A549 (cell line): ENCODE measurements around the gene MYO18B. TPM values are rescaled to one million over a fixed set of nuclear protein-coding genes. Genes with fewer than 3 reads are reported as not detected.

Experiments
- ATAC-seq, 2 experiments: fragments of 200-7000 bp in 1 of 2; fragments of >200 bp in 1 of 2; cut with Nextera tagmentation in 1 of 2; cut with Tn5 transposase in 1 of 2; 3 replicates each; pipeline versions ENCODE4 v1.8.0 to v1.9.1; 2018 to 2020; ENCODE audit warnings: mild to moderate bottlenecking in 1 of 2, moderate library complexity in 1 of 2
- CTCF ChIA-PET: fragments of 300-600 bp; sonication (Branson Sonifier 250); formaldehyde crosslinking; extraction: SDS; loops from one replicate; lab custom pipeline; 2021; ENCODE audit warnings: antibody characterized with exemption, inconsistent platforms; lab: Yijun Ruan, JAX
- POLR2A ChIA-PET: fragments of 350-600 bp; formaldehyde crosslinking; extraction: SDS; loops from one replicate; lab custom pipeline; 2021; ENCODE audit warnings: antibody characterized with exemption, inconsistent platforms; lab: Yijun Ruan, JAX
- DNase-seq, 2 experiments: peaks; one replicate each; pipeline versions ENCODE4 v3.0.0 to v3.0.0-alpha.2; 2011 to 2016; ENCODE audit warnings: low read depth in 1 of 2, low spot score in 1 of 2
- FAIRE-seq: peaks from 2 replicates; lab custom pipeline; 2011; peaks lifted over from hg19 to GRCh38; lab: Jason Lieb, UNC
- H3K27ac ChIP-seq, 2 experiments: fragments of >200 bp; sonication (Bioruptor Twin); formaldehyde crosslinking; 3 replicates each; pipeline ENCODE4 v1.5.1; 2016 to 2017
- H3K4me1 ChIP-seq: fragments of >200 bp; sonication (Bioruptor Twin); formaldehyde crosslinking; 3 replicates; pipeline ENCODE4 v1.6.1; 2016
- H3K4me2 ChIP-seq: fragments of >200 bp; sonication (Bioruptor Twin); formaldehyde crosslinking; 3 replicates; pipeline ENCODE4 v1.6.1; 2016
- H3K4me3 ChIP-seq: fragments of >200 bp; sonication (Bioruptor Twin); formaldehyde crosslinking; 3 replicates; pipeline ENCODE4 v1.5.1; 2016
- H3K9me3 ChIP-seq: fragments of >200 bp; sonication (Bioruptor Twin); formaldehyde crosslinking; 3 replicates; pipeline ENCODE4 v1.6.1; 2016
- CBX8 ChIP-seq: fragments of 200-600 bp; sonication (generic); IDR thresholded peaks from 2 replicates; pipeline ENCODE4 v1.6.1; 2016
- CEBPB ChIP-seq, 2 experiments: fragments of >200 bp in 1 of 2; sonication (Bioruptor Twin) in 1 of 2; formaldehyde crosslinking in 1 of 2; IDR thresholded peaks; 2 replicates each; pipeline ENCODE4 v1.6.1; 2012 to 2016
- EHMT2 ChIP-seq: fragments of 200-600 bp; sonication (generic); IDR thresholded peaks from 2 replicates; pipeline ENCODE4 v1.6.1; 2016; ENCODE audit warnings: antibody characterized with exemption, low read depth, mild to moderate bottlenecking, moderate library complexity
- ELK1 ChIP-seq: fragments of 150-350 bp; IDR thresholded peaks from 2 replicates; pipeline ENCODE4 v1.6.1; 2014; ENCODE audit warnings: low read depth, mild to moderate bottlenecking, low read length
- ESRRA ChIP-seq: fragments of 150-350 bp; IDR thresholded peaks from 2 replicates; pipeline ENCODE4 v1.6.1; 2014; ENCODE audit warnings: mild to moderate bottlenecking, low read length, borderline replicate concordance
- HMGXB4 ChIP-seq: fragments of 250-450 bp; sonication (Bioruptor Pico); IDR thresholded peaks from 2 replicates; pipeline ENCODE4 v1.5.0; 2021; ENCODE audit warnings: mild to moderate bottlenecking, moderate library complexity, borderline replicate concordance
- HOXA7 ChIP-seq: fragments of 250-450 bp; sonication (Bioruptor Pico); IDR thresholded peaks from 2 replicates; pipeline ENCODE4 v1.5.0; 2020; ENCODE audit warnings: mild to moderate bottlenecking, moderate library complexity
- MYC ChIP-seq: IDR thresholded peaks from 2 replicates; pipeline ENCODE4 v1.6.1; 2012; ENCODE audit warnings: mild to moderate bottlenecking, inconsistent platforms, low read length, improper control_type of control experiment, borderline replicate concordance
- NFE2L2 ChIP-seq: fragments of 150-350 bp; conservative IDR thresholded peaks from 2 replicates; pipeline ENCODE4 v1.6.1; 2014; ENCODE audit warnings: low read length
- NR3C1 ChIP-seq: fragments of >200 bp; sonication (Bioruptor Twin); formaldehyde crosslinking; IDR thresholded peaks from 3 replicates; pipeline ENCODE4 v1.6.1; 2017
- PBX3 ChIP-seq: IDR thresholded peaks from 2 replicates; pipeline ENCODE4 v1.6.1; 2012
- PHF8 ChIP-seq: fragments of 200-600 bp; sonication (generic); IDR thresholded peaks from 2 replicates; pipeline ENCODE4 v1.6.1; 2016; ENCODE audit warnings: low read depth, mild to moderate bottlenecking, antibody characterized with exemption, moderate library complexity, borderline replicate concordance
- SMC3 ChIP-seq: fragments of >200 bp; sonication (Bioruptor Twin); formaldehyde crosslinking; IDR thresholded peaks from 3 replicates; pipeline ENCODE4 v1.6.1; 2018; ENCODE audit warnings: inconsistent platforms
- SREBF2 ChIP-seq: fragments of 450-650 bp; IDR thresholded peaks from 2 replicates; pipeline ENCODE4 v1.6.1; 2014; ENCODE audit warnings: mild to moderate bottlenecking, moderate library complexity
- TFCP2L1 ChIP-seq: fragments of 250-450 bp; sonication (Bioruptor Pico); IDR thresholded peaks from 2 replicates; pipeline ENCODE4 v1.5.0; 2021; ENCODE audit warnings: mild to moderate bottlenecking
- USF2 ChIP-seq: fragments of 450-650 bp; IDR thresholded peaks from 2 replicates; pipeline ENCODE4 v1.6.1; 2014; ENCODE audit warnings: antibody characterized with exemption
- ZSCAN20 ChIP-seq: fragments of 250-450 bp; sonication (Bioruptor Pico); IDR thresholded peaks from 2 replicates; pipeline ENCODE4 v1.8.0; 2022; ENCODE audit warnings: mild to moderate bottlenecking, moderate library complexity
- WGBS: methylation state at CpG from one replicate; pipeline ENCODE4 v1.1.6; 2017; ENCODE audit errors: missing lambda C conversion rate; 5-methylcytosine and 5-hydroxymethylcytosine counted together
- polyA plus RNA-seq, 4 experiments: library from polyadenylated mRNA; depleted of rRNA in 3 of 4; stranded (reverse); fragments of >200 nt; fragmentation: RNase III in 1 of 4; extraction: RNeasy Plus Mini Kit Qiagen cat#74134 plus additional on column Dnase treatment in 1 of 4; gene quantifications; 2 replicates in 3 of 4; 3 replicates in 1 of 4; pipeline ENCODE4 v1.2.3, GENCODE V29; 2011 to 2017
- TF ChIP-seq, protein P1 (sequence below): fragments of >200 bp; sonication (Bioruptor Twin); formaldehyde crosslinking; IDR thresholded peaks from 2 replicates; pipeline ENCODE4 v1.6.1; 2016

MYO18B gene
- polyA plus RNA-seq, 2 of the 4 experiments (the other 2 are of a cell fraction), result 0.01 TPM

DNA sequence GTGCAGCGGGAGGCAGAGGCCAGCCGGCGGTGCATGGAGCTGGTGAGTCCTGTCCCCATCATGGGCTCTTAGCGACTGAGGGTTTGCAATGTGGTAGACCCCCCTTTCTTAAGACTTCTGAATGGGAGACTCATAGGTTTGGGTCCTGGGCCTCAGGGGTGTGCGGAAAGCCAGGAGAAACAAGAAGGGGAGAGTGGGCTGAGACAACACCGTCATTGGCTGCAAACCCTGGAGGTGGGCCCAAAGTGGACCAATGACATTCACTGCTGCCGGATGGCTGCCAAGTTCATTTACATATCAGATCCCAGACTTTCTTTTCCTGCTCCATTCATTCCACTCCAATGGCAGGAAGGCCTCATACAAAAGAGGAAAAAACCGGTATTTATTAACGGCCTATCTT lies 213.3 kb downstream of the MYO18B start:
- 34% methylated on average over 5 of the region's 9 CpGs for WGBS
- Histone ChIP-seq H3K9me3 (no peaks in the 10 kb centered on the region), H3K4me3 (no peak overlapping the region), H3K27ac (no peak overlapping the region), H3K4me1 (no peaks in the 10 kb centered on the region), H3K4me2 (no peak overlapping the region)
- TF ChIP-seq MYC, result no peak
- TF ChIP-seq HOXA7, result no peak
- no peak for TF ChIP-seq ZSCAN20 (CRISPR knock-in tag)
- TF ChIP-seq NFE2L2, result no peak
- no peak for TF ChIP-seq USF2
- no peak for TF ChIP-seq HMGXB4 (CRISPR knock-in tag)
- no peak for TF ChIP-seq PBX3
- TF ChIP-seq TFCP2L1 (CRISPR knock-in tag), result no peak
- no peak for TF ChIP-seq EHMT2
- no peak for ATAC-seq
- FAIRE-seq, result no peak
- POLR2A ChIA-PET, result no interaction called here
- CTCF ChIA-PET, result no interaction called here
- DNase-seq, result no peak

DNA sequence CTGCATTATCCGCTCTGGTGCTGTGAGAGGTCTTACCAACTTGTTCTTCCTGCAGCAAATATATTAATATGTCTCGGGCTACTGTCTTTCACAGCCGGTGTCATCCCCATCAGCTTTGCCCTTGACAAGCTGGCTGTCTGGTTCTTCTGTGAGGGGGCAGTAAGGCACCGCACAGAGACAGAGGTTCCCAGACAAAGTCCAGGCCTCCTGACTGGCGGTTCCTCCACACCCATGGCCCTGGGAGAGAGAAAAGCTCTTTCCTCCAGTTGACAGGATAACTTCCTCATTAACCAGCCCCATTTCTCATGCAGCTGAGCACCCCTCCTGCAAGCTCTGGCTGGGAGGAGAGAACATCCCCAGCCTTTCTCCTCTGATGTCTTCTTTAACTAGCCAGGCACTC lies 214.8 kb downstream of the MYO18B start:
- no peak for TF ChIP-seq CEBPB (IDR thresholded peaks at IDR 0.05)
- no peak for TF ChIP-seq PHF8
- TF ChIP-seq SMC3, result no peak
- TF ChIP-seq CBX8, result no peak
- Histone ChIP-seq H3K4me1 (no peaks in the 10 kb centered on the region), H3K27ac (no peak overlapping the region), H3K9me3 (no peaks in the 10 kb centered on the region), H3K4me3 (no peak overlapping the region), H3K4me2 (no peak overlapping the region)
- FAIRE-seq (no peak), ATAC-seq (no peak), DNase-seq (no peak)
- 21% methylated on average over 5 of the region's 5 CpGs for whole genome bisulfite sequencing
- POLR2A ChIA-PET, result no interaction called here
- CTCF ChIA-PET, result no interaction called here

DNA sequence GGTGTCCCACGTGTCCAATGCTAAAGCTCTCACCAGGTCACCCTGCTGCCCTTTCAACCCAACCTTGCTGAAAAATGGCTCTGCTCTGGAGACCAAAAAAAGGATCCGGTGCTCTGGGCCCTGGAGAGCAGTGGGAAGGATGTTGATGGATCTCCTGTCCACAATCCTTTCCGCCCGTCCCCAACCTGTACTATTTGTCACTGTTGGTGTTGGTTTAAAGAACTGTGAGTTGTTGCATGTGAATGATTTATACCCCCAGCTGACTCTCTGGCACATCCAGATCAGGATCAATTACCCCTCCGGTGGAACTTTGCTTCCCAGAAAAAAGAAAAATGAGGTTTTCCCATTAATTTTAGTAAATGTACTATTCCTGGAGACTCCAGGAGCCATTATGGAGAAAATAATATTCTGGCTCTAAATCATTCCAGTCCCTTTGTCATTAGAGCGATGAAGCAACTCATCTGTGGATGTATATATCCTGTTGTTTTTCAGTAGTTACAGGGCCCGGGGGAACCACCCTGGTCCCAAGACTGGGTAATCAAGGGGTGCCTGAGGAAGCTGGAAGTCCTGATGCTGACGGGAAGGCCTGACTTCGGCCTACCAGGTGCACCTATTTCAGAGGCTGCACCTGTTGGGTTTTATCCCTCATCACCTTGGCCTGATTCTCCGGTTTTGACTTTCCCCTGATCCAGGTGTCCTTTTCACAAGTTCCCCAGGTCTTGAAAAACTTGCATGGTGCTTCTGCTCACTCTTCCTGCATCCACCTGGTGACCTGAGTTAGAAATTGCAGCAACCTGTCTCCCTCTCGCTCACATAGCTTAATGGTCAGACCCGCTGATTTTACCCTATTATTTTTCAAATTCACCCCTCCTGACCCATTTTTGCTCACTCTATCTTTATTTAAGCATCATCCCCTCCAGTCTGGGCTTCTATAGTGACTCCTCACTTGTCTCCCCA lies 218.1 kb downstream of the MYO18B start:
- ATAC-seq (no peak), FAIRE-seq (no peak), DNase-seq (no peak)
- no peaks in the 10 kb centered on the region for H3K4me1 ChIP-seq
- H3K27ac ChIP-seq, result no peak overlapping the region
- TF ChIP-seq PBX3 (no peak), CBX8 (no peak), ESRRA (no peak), NR3C1 (no peak), ELK1 (no peak), EHMT2 (no peak), SREBF2 (no peak)
- TF ChIP-seq, protein P1, sequence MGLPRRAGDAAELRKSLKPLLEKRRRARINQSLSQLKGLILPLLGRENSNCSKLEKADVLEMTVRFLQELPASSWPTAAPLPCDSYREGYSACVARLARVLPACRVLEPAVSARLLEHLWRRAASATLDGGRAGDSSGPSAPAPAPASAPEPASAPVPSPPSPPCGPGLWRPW, result no peak
- no peak overlapping the region for H3K4me3 ChIP-seq
- H3K9me3 ChIP-seq, result no peaks in the 10 kb centered on the region
- POLR2A ChIA-PET, result interaction anchor here (0.7 kb wide), 1 partner anchor 423 kb away, joined by 4 read pairs; no protein-coding TSS in a partner anchor
- no peak overlapping the region for H3K4me2 ChIP-seq
- CTCF ChIA-PET, result no interaction called here
- WGBS, result 18% methylated on average over 12 of the region's 12 CpGs
